NT2/D1 (cell line): Measurements from ENCODE around the gene EPB42.
"Not testable (repeated sequence)": the region's sequence is repeated elsewhere in the genome, so short reads cannot be mapped to it uniquely, and the experiment has no call there.

Experiments
- SUZ12 ChIP-seq: IDR thresholded peaks from 2 replicates; pipeline ENCODE4 v1.6.1; 2011; ENCODE audit not compliant: insufficient read length, insufficient read depth; ENCODE audit errors: extremely low read depth
- YY1 ChIP-seq: IDR thresholded peaks from 2 replicates; pipeline ENCODE4 v1.6.1; 2011; ENCODE audit not compliant: insufficient read length, insufficient read depth
- ZNF274 ChIP-seq: IDR thresholded peaks from 2 replicates; pipeline ENCODE4 v1.6.1; 2011; ENCODE audit warnings: mild to moderate bottlenecking, low read depth, low read length

GRCh38 chr15:43175656-43176309 is 45.0 kb downstream of the EPB42 start:
- TF ChIP-seq YY1, ZNF274, SUZ12: not testable (repeated sequence)
